HepG2 (cell line): ENCODE measurements around the gene LDLR. TPM values are rescaled to one million over a fixed set of nuclear protein-coding genes. Genes with fewer than 3 reads are reported as not detected.
A peak's percentile ranks its signal among the peaks of the same experiment; 100 is the strongest.

ENCODE experiments used
- ARID5B ChIP-seq: IDR thresholded peaks from 2 replicates; pipeline ENCODE4 v1.4.0; 2020; ENCODE audit warnings: mild to moderate bottlenecking, missing genetic modification reagents
- BORCS8-MEF2B ChIP-seq: sonication (generic); formaldehyde crosslinking; IDR thresholded peaks from 2 replicates; pipeline ENCODE4 v1.8.0; 2022; ENCODE audit warnings: mild to moderate bottlenecking, missing genetic modification reagents
- CEBPB ChIP-seq: IDR thresholded peaks from 2 replicates; pipeline ENCODE4 v1.6.1; 2011; ENCODE audit warnings: low read depth, low read length, improper control_type of control experiment, borderline replicate concordance
- GABPA ChIP-seq, 2 experiments: IDR thresholded peaks; 2 replicates each; pipeline ENCODE4 v1.6.1; 2011 to 2016; ENCODE audit warnings: low read depth in 2 of 2, low read length in 1 of 2, missing biosample characterization in 1 of 2, missing genetic modification characterization in 1 of 2
- GMEB1 ChIP-seq: sonication (generic); formaldehyde crosslinking; IDR thresholded peaks from 2 replicates; pipeline ENCODE4 v1.5.1; 2020; ENCODE audit warnings: missing genetic modification reagents, mild to moderate bottlenecking, borderline replicate concordance
- HNF4G ChIP-seq, 2 experiments: sonication (generic) in 1 of 2; formaldehyde crosslinking in 1 of 2; IDR thresholded peaks; 2 replicates each; pipeline versions ENCODE4 v1.4.0 to v1.6.1; 2011 to 2020; ENCODE audit warnings: borderline replicate concordance in 2 of 2, low read depth in 2 of 2, mild to moderate bottlenecking in 2 of 2, low read length in 1 of 2, missing genetic modification reagents in 1 of 2, moderate library complexity in 1 of 2
- HOXA3 ChIP-seq: sonication (generic); formaldehyde crosslinking; IDR thresholded peaks from 2 replicates; pipeline ENCODE4 v1.5.0; 2020; ENCODE audit warnings: missing genetic modification reagents
- KDM5B ChIP-seq: sonication (generic); formaldehyde crosslinking; IDR thresholded peaks from 2 replicates; pipeline ENCODE4 v1.4.0; 2020; ENCODE audit warnings: missing genetic modification reagents, mild to moderate bottlenecking, borderline replicate concordance
- MYPOP ChIP-seq: sonication (generic); formaldehyde crosslinking; IDR thresholded peaks from 2 replicates; pipeline ENCODE4 v1.8.1; 2023; ENCODE audit warnings: mild to moderate bottlenecking, moderate library complexity, missing genetic modification reagents
- NAIF1 ChIP-seq: sonication (generic); formaldehyde crosslinking; IDR thresholded peaks from 2 replicates; pipeline ENCODE4 v1.5.0; 2020; ENCODE audit warnings: mild to moderate bottlenecking, missing genetic modification reagents, borderline replicate concordance
- RARA ChIP-seq: IDR thresholded peaks from 2 replicates; pipeline ENCODE4 v1.6.1; 2016; ENCODE audit warnings: missing genetic modification reagents, missing compliant biosample characterization
- RARG ChIP-seq: sonication (generic); formaldehyde crosslinking; IDR thresholded peaks from 2 replicates; pipeline ENCODE4 v1.4.0; 2020; ENCODE audit warnings: low read depth, mild to moderate bottlenecking, missing genetic modification reagents
- SSRP1 ChIP-seq: IDR thresholded peaks from 2 replicates; pipeline ENCODE4 v1.6.1; 2016; ENCODE audit warnings: control low read depth
- ZFY ChIP-seq: sonication (generic); formaldehyde crosslinking; IDR thresholded peaks from 2 replicates; pipeline ENCODE4 v1.4.0; 2020; ENCODE audit warnings: missing genetic modification reagents
- ZKSCAN5 ChIP-seq: sonication (generic); formaldehyde crosslinking; IDR thresholded peaks from 2 replicates; pipeline ENCODE4 v1.5.1; 2020; ENCODE audit warnings: mild to moderate bottlenecking, missing genetic modification reagents
- ZNF503 ChIP-seq: sonication (generic); formaldehyde crosslinking; IDR thresholded peaks from 2 replicates; pipeline ENCODE4 v1.4.0; 2020; ENCODE audit warnings: missing genetic modification reagents
- ZNF543 ChIP-seq: sonication (generic); formaldehyde crosslinking; IDR thresholded peaks from 2 replicates; pipeline ENCODE4 v1.4.0; 2020; ENCODE audit warnings: mild to moderate bottlenecking, missing genetic modification reagents
- ZNF616 ChIP-seq: sonication (generic); formaldehyde crosslinking; IDR thresholded peaks from 2 replicates; pipeline ENCODE4 v1.5.0; 2020; ENCODE audit warnings: low read depth, mild to moderate bottlenecking, missing genetic modification reagents
- ZNF766 ChIP-seq: sonication (generic); formaldehyde crosslinking; IDR thresholded peaks from 2 replicates; pipeline ENCODE4 v1.5.0; 2020; ENCODE audit warnings: missing genetic modification reagents, borderline replicate concordance
- ZNF883 ChIP-seq: sonication (generic); formaldehyde crosslinking; IDR thresholded peaks from 2 replicates; pipeline ENCODE4 v1.5.1; 2020; ENCODE audit warnings: mild to moderate bottlenecking, missing genetic modification reagents; ENCODE audit errors: not compliant biosample characterization
- polyA plus RNA-seq, 8 experiments: library from polyadenylated mRNA; depleted of rRNA in 3 of 8; stranded (reverse) in 7 of 8; unstranded in 1 of 8; fragments of >200 nt; fragmentation: Illumina TruSeq in 4 of 8; extraction: Trizol in 4 of 8; gene quantifications; 2 replicates each; pipeline versions ENCODE4 v1.2.1 to v1.2.3, GENCODE V29; 2011 to 2016; ENCODE audit warnings: low read depth in 4 of 8, missing spikeins in 1 of 8, mixed read lengths in 1 of 8; ENCODE audit not compliant: insufficient read depth in 1 of 8
- total RNA-seq, 5 experiments: library from RNA; depleted of rRNA; stranded (reverse); fragments of >200 nt; fragmentation: Illumina TruSeq; extraction: Trizol; gene quantifications; 2 replicates each; pipeline ENCODE4 v1.2.3, GENCODE V29; 2016; ENCODE audit warnings: low read depth in 1 of 5

Gene LDLR
- total and polyA plus RNA-seq, 2 of the 13 experiments (the other 11 are each of a cell fraction or from before 2014, with no cell fraction given): 51.6 to 92.5 TPM

- TF ChIP-seq BORCS8-MEF2B: peak; percentile 53; the same call in 1 of the 2 replicates
- no peak for TF ChIP-seq NAIF1 (CRISPR knock-in tag)
- TF ChIP-seq ZNF503 (CRISPR knock-in tag): no peak
- peak; percentile 90; the same call in 1 of the 2 replicates for TF ChIP-seq ZNF543
- TF ChIP-seq ZKSCAN5: peak; percentile 70
- TF ChIP-seq HNF4G (IDR thresholded peaks at IDR 0.05; ENCODE audit: borderline replicate concordance, low read depth, low read length): peak; percentile 92
- TF ChIP-seq HNF4G (CRISPR knock-in tag; IDR thresholded peaks at IDR 0.05; ENCODE audit: borderline replicate concordance, low read depth): peak; percentile 93
- TF ChIP-seq ZNF883 (CRISPR knock-in tag): peak; percentile 69
- 0 out of 2 replicates have a peak, but pooled peaks have one; percentile 59 for TF ChIP-seq SSRP1
- peak; percentile 61 for TF ChIP-seq RARA
- no peak for TF ChIP-seq GABPA (IDR thresholded peaks at IDR 0.05; ENCODE audit: low read depth, low read length)
- TF ChIP-seq GABPA (CRISPR knock-in tag; IDR thresholded peaks at IDR 0.05; ENCODE audit: low read depth): peak; percentile 22; the same call in 1 of the 2 replicates
- TF ChIP-seq ZNF616 (CRISPR knock-in tag): no peak
- TF ChIP-seq GMEB1 (CRISPR knock-in tag): 0 out of 2 replicates have a peak, but pooled peaks have one; percentile 35
- TF ChIP-seq RARG (CRISPR knock-in tag): no peak
- peak; percentile 32 for TF ChIP-seq ARID5B
- peak; percentile 78; the same call in 1 of the 2 replicates for TF ChIP-seq HOXA3
- no peak for TF ChIP-seq CEBPB
- no peak for TF ChIP-seq KDM5B (CRISPR knock-in tag)
- 0 out of 2 replicates have a peak, but pooled peaks have one; percentile 27 for TF ChIP-seq MYPOP
- peak; percentile 43; the same call in 1 of the 2 replicates for TF ChIP-seq ZFY
- TF ChIP-seq ZNF766 (CRISPR knock-in tag): no peak
Measured at GRCh38 chr19:11130824-11131455, 41.7 kb downstream of the LDLR start (continued).
